Measurements from ENCODE around the gene SIPA1L3.

DNA sequence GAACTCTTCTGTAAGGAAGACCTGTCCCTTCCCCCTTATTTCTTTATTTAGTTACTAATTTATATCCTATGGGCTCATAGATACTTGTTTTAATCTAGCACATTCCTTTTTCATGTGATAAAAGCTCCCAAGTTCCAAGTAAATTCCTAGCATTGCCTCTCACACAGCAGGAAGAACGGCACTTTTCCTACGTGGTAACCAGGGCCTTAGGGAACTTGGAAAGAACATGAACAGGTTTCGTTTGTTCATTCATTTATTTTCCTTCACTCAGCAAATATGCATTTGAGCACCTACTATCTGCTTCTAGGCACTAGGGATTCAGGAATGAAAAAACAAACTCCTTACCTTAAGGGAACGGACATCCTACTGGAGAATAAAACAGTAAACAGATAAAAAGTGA, 125.1 kb downstream of the SIPA1L3 start:
- TF ChIP-seq, protein P1, sequence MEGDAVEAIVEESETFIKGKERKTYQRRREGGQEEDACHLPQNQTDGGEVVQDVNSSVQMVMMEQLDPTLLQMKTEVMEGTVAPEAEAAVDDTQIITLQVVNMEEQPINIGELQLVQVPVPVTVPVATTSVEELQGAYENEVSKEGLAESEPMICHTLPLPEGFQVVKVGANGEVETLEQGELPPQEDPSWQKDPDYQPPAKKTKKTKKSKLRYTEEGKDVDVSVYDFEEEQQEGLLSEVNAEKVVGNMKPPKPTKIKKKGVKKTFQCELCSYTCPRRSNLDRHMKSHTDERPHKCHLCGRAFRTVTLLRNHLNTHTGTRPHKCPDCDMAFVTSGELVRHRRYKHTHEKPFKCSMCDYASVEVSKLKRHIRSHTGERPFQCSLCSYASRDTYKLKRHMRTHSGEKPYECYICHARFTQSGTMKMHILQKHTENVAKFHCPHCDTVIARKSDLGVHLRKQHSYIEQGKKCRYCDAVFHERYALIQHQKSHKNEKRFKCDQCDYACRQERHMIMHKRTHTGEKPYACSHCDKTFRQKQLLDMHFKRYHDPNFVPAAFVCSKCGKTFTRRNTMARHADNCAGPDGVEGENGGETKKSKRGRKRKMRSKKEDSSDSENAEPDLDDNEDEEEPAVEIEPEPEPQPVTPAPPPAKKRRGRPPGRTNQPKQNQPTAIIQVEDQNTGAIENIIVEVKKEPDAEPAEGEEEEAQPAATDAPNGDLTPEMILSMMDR (IDR thresholded peaks at IDR 0.05; ENCODE audit: low read depth, low read length) = no peak
- no peak for TF ChIP-seq MYC (IDR thresholded peaks at IDR 0.05; ENCODE audit: low read depth, low read length)
- TF ChIP-seq POLR2A (IDR thresholded peaks at IDR 0.05; ENCODE audit: extremely low read depth, insufficient read length) = no peak

Data from NB4 (cell line).